ENCODE data around the gene AGBL5. TPM values are rescaled to one million over a fixed set of nuclear protein-coding genes. Genes with fewer than 3 reads are reported as not detected.

Gene AGBL5
- total and polyA plus RNA-seq, 2 of the 13 experiments (the other 11 are each of a cell fraction or from before 2014, with no cell fraction given): 55.9 to 73.3 TPM

- peak; percentile 95 for TF ChIP-seq HDAC2 (CRISPR knock-in tag; IDR thresholded peaks at IDR 0.05)
- TF ChIP-seq, protein P1, sequence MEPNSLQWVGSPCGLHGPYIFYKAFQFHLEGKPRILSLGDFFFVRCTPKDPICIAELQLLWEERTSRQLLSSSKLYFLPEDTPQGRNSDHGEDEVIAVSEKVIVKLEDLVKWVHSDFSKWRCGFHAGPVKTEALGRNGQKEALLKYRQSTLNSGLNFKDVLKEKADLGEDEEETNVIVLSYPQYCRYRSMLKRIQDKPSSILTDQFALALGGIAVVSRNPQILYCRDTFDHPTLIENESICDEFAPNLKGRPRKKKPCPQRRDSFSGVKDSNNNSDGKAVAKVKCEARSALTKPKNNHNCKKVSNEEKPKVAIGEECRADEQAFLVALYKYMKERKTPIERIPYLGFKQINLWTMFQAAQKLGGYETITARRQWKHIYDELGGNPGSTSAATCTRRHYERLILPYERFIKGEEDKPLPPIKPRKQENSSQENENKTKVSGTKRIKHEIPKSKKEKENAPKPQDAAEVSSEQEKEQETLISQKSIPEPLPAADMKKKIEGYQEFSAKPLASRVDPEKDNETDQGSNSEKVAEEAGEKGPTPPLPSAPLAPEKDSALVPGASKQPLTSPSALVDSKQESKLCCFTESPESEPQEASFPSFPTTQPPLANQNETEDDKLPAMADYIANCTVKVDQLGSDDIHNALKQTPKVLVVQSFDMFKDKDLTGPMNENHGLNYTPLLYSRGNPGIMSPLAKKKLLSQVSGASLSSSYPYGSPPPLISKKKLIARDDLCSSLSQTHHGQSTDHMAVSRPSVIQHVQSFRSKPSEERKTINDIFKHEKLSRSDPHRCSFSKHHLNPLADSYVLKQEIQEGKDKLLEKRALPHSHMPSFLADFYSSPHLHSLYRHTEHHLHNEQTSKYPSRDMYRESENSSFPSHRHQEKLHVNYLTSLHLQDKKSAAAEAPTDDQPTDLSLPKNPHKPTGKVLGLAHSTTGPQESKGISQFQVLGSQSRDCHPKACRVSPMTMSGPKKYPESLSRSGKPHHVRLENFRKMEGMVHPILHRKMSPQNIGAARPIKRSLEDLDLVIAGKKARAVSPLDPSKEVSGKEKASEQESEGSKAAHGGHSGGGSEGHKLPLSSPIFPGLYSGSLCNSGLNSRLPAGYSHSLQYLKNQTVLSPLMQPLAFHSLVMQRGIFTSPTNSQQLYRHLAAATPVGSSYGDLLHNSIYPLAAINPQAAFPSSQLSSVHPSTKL (CRISPR knock-in tag; IDR thresholded peaks at IDR 0.05): peak; percentile 76
- TF ChIP-seq SNRNP70 (IDR thresholded peaks at IDR 0.05; ENCODE audit: low read depth, low read length): no peak
- TF ChIP-seq BRF2 (CRISPR knock-in tag; IDR thresholded peaks at IDR 0.05): peak; percentile 26; the same call in 1 of the 2 replicates
- TF ChIP-seq SAP130 (CRISPR knock-in tag; IDR thresholded peaks at IDR 0.05; ENCODE audit: low read depth): peak; percentile 95
- TF ChIP-seq FOXA3 (CRISPR knock-in tag; IDR thresholded peaks at IDR 0.05): peak; percentile 60
- no peak for TF ChIP-seq ZBTB21 (CRISPR knock-in tag; IDR thresholded peaks at IDR 0.05)
- peak; percentile 85 for TF ChIP-seq ELF3 (CRISPR knock-in tag; IDR thresholded peaks at IDR 0.05)
- TF ChIP-seq JARID2 (CRISPR knock-in tag; IDR thresholded peaks at IDR 0.05; ENCODE audit: insufficient replicate concordance): no peak
- TF ChIP-seq ZNF318 (CRISPR knock-in tag; IDR thresholded peaks at IDR 0.05): no peak
- TF ChIP-seq ZNF512 (CRISPR knock-in tag; IDR thresholded peaks at IDR 0.05): no peak; the same call in 1 of the 2 replicates
- no peak for TF ChIP-seq ZNF496 (CRISPR knock-in tag; IDR thresholded peaks at IDR 0.05; ENCODE audit: insufficient replicate concordance)
- peak; percentile 85; the same call in 1 of the 2 replicates for TF ChIP-seq ZNF816 (CRISPR knock-in tag; IDR thresholded peaks at IDR 0.05; ENCODE audit: borderline replicate concordance)
Measured at GRCh38 chr2:27093430-27094352, 42.2 kb downstream of the AGBL5 start (continued).

Measured in HepG2 (cell line).